ENCODE measurements around the gene DRC3.

Gene DRC3

DNA sequence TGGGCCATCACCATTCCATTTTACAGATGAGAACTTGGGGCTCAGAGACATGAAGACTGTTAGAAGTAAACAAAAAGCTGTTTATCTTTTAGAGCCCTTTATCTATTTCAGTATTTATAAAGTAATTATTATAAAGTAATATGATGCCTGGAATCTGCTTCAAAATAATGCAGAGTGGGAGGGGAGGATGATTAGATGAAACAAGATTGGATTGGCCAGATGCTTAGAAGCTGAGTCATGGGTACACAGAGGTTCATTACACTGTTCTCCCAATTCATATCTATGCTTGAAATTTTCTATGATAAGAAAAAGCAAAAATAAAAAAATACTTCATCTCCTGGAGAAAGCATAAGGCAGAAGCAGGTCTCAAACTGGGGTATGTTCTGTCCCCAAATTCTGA is 29.8 kb upstream of the DRC3 start:
- Histone ChIP-seq H3K27me3 (ENCODE audit: insufficient read depth, low read length, poor library complexity, severe bottlenecking) (no peaks in the 10 kb centered on the region), H3K4me2 (ENCODE audit: low read depth, low read length, poor library complexity, severe bottlenecking) (peak overlapping the region; percentile 28), H3K9me3 (ENCODE audit: insufficient read depth, low read depth, low read length) (no peaks in the 10 kb centered on the region), H3K9me2 (replicated peaks; ENCODE audit: low read depth, low read length) (no peaks in the 10 kb centered on the region), H4K20me1 (ENCODE audit: insufficient read depth, low read length, poor library complexity, severe bottlenecking) (no peaks in the 10 kb centered on the region), H2AFZ (ENCODE audit: low read length) (no peak overlapping the region), H3F3A (ENCODE audit: low read depth) (no peaks in the 10 kb centered on the region), H3K9ac (ENCODE audit: low read depth, low read length, poor library complexity, severe bottlenecking) (peak overlapping the region; percentile 32), H3K36me3 (ENCODE audit: insufficient read depth, low read length) (no peaks in the 10 kb centered on the region), H3K4me3 (ENCODE audit: low read length, poor library complexity, severe bottlenecking) (no peak overlapping the region), H3K79me2 (ENCODE audit: insufficient read depth, low read length) (no peaks in the 10 kb centered on the region), H3K4me1 (ENCODE audit: insufficient read depth, low read length, poor library complexity, severe bottlenecking) (peaks cover 10% of the 10 kb centered on the region)
- TF ChIP-seq EZH2phosphoT487 (IDR thresholded peaks at IDR 0.05; ENCODE audit: borderline replicate concordance) = no peak
- TF ChIP-seq, protein P1, sequence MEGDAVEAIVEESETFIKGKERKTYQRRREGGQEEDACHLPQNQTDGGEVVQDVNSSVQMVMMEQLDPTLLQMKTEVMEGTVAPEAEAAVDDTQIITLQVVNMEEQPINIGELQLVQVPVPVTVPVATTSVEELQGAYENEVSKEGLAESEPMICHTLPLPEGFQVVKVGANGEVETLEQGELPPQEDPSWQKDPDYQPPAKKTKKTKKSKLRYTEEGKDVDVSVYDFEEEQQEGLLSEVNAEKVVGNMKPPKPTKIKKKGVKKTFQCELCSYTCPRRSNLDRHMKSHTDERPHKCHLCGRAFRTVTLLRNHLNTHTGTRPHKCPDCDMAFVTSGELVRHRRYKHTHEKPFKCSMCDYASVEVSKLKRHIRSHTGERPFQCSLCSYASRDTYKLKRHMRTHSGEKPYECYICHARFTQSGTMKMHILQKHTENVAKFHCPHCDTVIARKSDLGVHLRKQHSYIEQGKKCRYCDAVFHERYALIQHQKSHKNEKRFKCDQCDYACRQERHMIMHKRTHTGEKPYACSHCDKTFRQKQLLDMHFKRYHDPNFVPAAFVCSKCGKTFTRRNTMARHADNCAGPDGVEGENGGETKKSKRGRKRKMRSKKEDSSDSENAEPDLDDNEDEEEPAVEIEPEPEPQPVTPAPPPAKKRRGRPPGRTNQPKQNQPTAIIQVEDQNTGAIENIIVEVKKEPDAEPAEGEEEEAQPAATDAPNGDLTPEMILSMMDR (conservative IDR thresholded peaks at IDR 0.05; ENCODE audit: low read length) = no peak

DNA sequence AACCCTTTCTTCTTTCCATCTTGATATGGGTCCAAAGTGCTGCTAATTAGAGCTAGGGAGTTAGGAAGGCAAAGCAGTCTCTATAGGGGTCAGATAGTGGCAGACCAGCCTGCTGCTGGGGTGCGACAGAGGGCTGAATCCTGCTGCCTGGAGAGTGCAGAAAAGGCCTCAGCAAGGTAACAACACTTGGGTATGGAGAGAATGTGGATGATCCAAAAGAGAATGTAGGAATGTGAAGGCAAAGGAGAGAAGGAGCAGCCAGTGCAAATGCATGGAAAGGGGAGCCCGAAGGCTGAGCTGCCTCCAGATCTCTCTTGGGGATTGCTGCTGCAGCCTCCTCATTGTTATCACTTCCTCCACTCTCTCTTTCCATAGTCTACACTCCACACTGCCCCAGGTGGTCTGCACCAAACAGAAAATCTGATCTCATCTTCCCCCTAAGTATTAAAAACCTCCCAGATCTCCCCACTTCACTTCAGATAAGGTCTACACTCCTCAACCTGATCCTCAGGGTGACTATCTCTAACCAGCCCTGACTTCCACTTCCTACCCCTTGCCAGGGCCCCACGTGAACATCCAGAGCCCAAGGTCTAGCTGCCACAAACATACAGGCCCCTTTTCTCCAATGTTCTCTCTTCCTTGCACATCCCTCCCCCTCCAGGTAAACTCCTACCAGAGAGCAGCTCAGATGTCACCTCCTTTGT is 29.2 kb upstream of the DRC3 start:
- no peaks in the 10 kb centered on the region for H3K27me3 ChIP-seq (ENCODE audit: insufficient read depth, low read length, poor library complexity, severe bottlenecking)
- H3K79me2 ChIP-seq (ENCODE audit: insufficient read depth, low read length) = no peaks in the 10 kb centered on the region
- no peak for TF ChIP-seq EZH2phosphoT487 (IDR thresholded peaks at IDR 0.05; ENCODE audit: borderline replicate concordance)
- TF ChIP-seq, protein P1 (conservative IDR thresholded peaks at IDR 0.05; ENCODE audit: low read length) = peak; percentile 21; the same call in 1 of the 2 replicates
- peaks cover 10% of the 10 kb centered on the region for H3K4me1 ChIP-seq (ENCODE audit: insufficient read depth, low read length, poor library complexity, severe bottlenecking)
- H3K4me2 ChIP-seq (ENCODE audit: low read depth, low read length, poor library complexity, severe bottlenecking) = peak overlapping the region; percentile 28
- H3F3A ChIP-seq (ENCODE audit: low read depth) = no peaks in the 10 kb centered on the region
- H3K9me2 ChIP-seq (replicated peaks; ENCODE audit: low read depth, low read length) = no peaks in the 10 kb centered on the region
- H3K36me3 ChIP-seq (ENCODE audit: insufficient read depth, low read length) = no peaks in the 10 kb centered on the region
- H3K9me3 ChIP-seq (ENCODE audit: insufficient read depth, low read depth, low read length) = no peaks in the 10 kb centered on the region
- peak overlapping the region; percentile 3 for H3K4me3 ChIP-seq (ENCODE audit: low read length, poor library complexity, severe bottlenecking)
- no peak overlapping the region for H2AFZ ChIP-seq (ENCODE audit: low read length)
- peak overlapping the region; percentile 32 for H3K9ac ChIP-seq (ENCODE audit: low read depth, low read length, poor library complexity, severe bottlenecking)
- H4K20me1 ChIP-seq (ENCODE audit: insufficient read depth, low read length, poor library complexity, severe bottlenecking) = no peaks in the 10 kb centered on the region

DNA sequence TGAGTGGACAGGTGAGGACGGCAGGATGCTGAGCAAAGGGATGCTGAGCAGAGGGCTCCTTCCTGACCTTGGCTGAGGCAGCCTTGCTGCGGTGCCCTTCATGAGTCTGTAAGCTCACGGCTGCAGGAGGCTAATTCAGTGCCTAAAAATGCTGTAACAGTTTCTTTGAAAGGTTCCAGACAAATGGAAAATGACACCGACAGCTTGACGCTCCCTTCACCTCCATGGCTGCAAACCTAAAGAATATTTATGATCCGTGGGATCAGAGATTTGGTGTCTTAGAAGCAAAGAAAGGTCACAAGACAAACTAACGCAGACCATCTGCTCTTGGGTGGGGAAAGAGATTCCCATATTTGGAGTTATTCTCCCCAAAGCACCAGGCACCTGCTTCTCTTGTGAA is 28.4 kb upstream of the DRC3 start:
- H3F3A ChIP-seq (ENCODE audit: low read depth) = no peaks in the 10 kb centered on the region
- no peak overlapping the region for H3K9ac ChIP-seq (ENCODE audit: low read depth, low read length, poor library complexity, severe bottlenecking)
- TF ChIP-seq EZH2phosphoT487 (IDR thresholded peaks at IDR 0.05; ENCODE audit: borderline replicate concordance) = no peak
- TF ChIP-seq, protein P1 (conservative IDR thresholded peaks at IDR 0.05; ENCODE audit: low read length) = no peak
- no peaks in the 10 kb centered on the region for H3K79me2 ChIP-seq (ENCODE audit: insufficient read depth, low read length)
- no peak overlapping the region for H3K4me3 ChIP-seq (ENCODE audit: low read length, poor library complexity, severe bottlenecking)
- no peak overlapping the region for H2AFZ ChIP-seq (ENCODE audit: low read length)
- H3K4me2 ChIP-seq (ENCODE audit: low read depth, low read length, poor library complexity, severe bottlenecking) = no peak overlapping the region
- no peaks in the 10 kb centered on the region for H3K27me3 ChIP-seq (ENCODE audit: insufficient read depth, low read length, poor library complexity, severe bottlenecking)
- H3K36me3 ChIP-seq (ENCODE audit: insufficient read depth, low read length) = no peaks in the 10 kb centered on the region
- H3K9me2 ChIP-seq (replicated peaks; ENCODE audit: low read depth, low read length) = no peaks in the 10 kb centered on the region
- no peaks in the 10 kb centered on the region for H3K9me3 ChIP-seq (ENCODE audit: insufficient read depth, low read depth, low read length)
- H3K4me1 ChIP-seq (ENCODE audit: insufficient read depth, low read length, poor library complexity, severe bottlenecking) = peaks cover 10% of the 10 kb centered on the region
- H4K20me1 ChIP-seq (ENCODE audit: insufficient read depth, low read length, poor library complexity, severe bottlenecking) = no peaks in the 10 kb centered on the region

Data from Loucy (cell line).